ENCODE results near the gene NXPH4. TPM values are rescaled to one million over a fixed set of nuclear protein-coding genes. Genes with fewer than 3 reads are reported as not detected.

NXPH4 gene
- total RNA-seq, 1 experiment from 2014 or later: 20.0 TPM

GRCh38 chr12:57200497-57200896, 16.1 kb upstream of the NXPH4 start:
- H3K9me3 ChIP-seq (ENCODE audit: control insufficient read depth in 1 of 2, insufficient read depth in 1 of 2, low read depth in 1 of 2, low read length in 2 of 2): no peaks in the 10 kb centered on the region
- no peaks in the 10 kb centered on the region for H3K27me3 ChIP-seq (ENCODE audit: insufficient read depth, low read length)
- BruUV-seq (replicated peaks): no TSS peak
- H3K27ac ChIP-seq (ENCODE audit: low read depth, low read length): no peak overlapping the region
- H3K36me3 ChIP-seq (ENCODE audit: control insufficient read depth in 1 of 2, insufficient read depth in 2 of 2, low read length in 2 of 2): no peaks in the 10 kb centered on the region; a peak in 1 of 4 replicates
- ATAC-seq (no peak), DNase-seq (ENCODE audit: low read depth, low spot score) (no peak)
- intact Hi-C loops (cut with micrococcal nuclease): no loop called here
- H3K79me2 ChIP-seq (ENCODE audit: insufficient read depth, low read length): no peaks in the 10 kb centered on the region
- no peaks in the 10 kb centered on the region for H4K20me1 ChIP-seq (ENCODE audit: insufficient read depth)
- POLR2A ChIA-PET: no interaction called here
- no peaks in the 10 kb centered on the region for H3K9me2 ChIP-seq (ENCODE audit: insufficient read depth)
- CTCF ChIA-PET: no interaction called here
- H3K4me3 ChIP-seq (replicated peaks in 1 of 2; ENCODE audit: low read depth in 1 of 2, low read length in 2 of 2): no peak overlapping the region
- no peak overlapping the region for H3K4me2 ChIP-seq (ENCODE audit: low read length)
- H3K9ac ChIP-seq (ENCODE audit: low read length): no peak overlapping the region
- H3K4me1 ChIP-seq (ENCODE audit: control insufficient read depth in 1 of 2, insufficient read depth in 2 of 2, low read length in 2 of 2): no peaks in the 10 kb centered on the region
- TF ChIP-seq CBX3 (IDR thresholded peaks at IDR 0.05; ENCODE audit: low read depth): no peak
- no peak for TF ChIP-seq SRF (IDR thresholded peaks at IDR 0.05; ENCODE audit: low read depth)
- TF ChIP-seq EZH2phosphoT487 (IDR thresholded peaks at IDR 0.05; ENCODE audit: borderline replicate concordance): no peak
- TF ChIP-seq ZFX (IDR thresholded peaks at IDR 0.05): no peak
- no peak for TF ChIP-seq ZNF274 (IDR thresholded peaks at IDR 0.05; ENCODE audit: low read depth, low read length)
- TF ChIP-seq CEBPB (IDR thresholded peaks at IDR 0.05; ENCODE audit: low read depth): no peak
- TF ChIP-seq JUND (IDR thresholded peaks at IDR 0.05): no peak
- no peak for TF ChIP-seq ATF3 (IDR thresholded peaks at IDR 0.05)
- no peak for TF ChIP-seq YY1 (IDR thresholded peaks at IDR 0.05; ENCODE audit: extremely low read depth, insufficient replicate concordance, low read depth, low read length)
- no peak for TF ChIP-seq RAD21 (IDR thresholded peaks at IDR 0.05; ENCODE audit: low read depth)
- no peak for TF ChIP-seq CTCF (IDR thresholded peaks at IDR 0.05 in 2 of 3, conservative IDR thresholded peaks at IDR 0.05 in 1 of 3; ENCODE audit: borderline replicate concordance in 1 of 3, insufficient read depth in 1 of 3, low read depth in 2 of 3, low read length in 2 of 3)
- RAD21 ChIA-PET (ENCODE audit: low non-redundant PET in 1 of 2, low total read pairs in 2 of 2, uncharacterized antibody in 2 of 2, unreplicated experiment in 2 of 2): no interaction called here
- no peak overlapping the region for H2AFZ ChIP-seq (ENCODE audit: low read depth, low read length, poor library complexity, severe bottlenecking)

All from HCT116 (cell line).